HG03521 (cell line): Measurements from ENCODE around the gene SLC29A3.

Experiments
- ATAC-seq: cut with Tn5 transposase; IDR thresholded peaks from one replicate; pipeline ENCODE4 v1.9.1; 2021; ENCODE audit warnings: mild to moderate bottlenecking, moderate library complexity; ENCODE audit not compliant: unreplicated experiment

SLC29A3 gene

DNA sequence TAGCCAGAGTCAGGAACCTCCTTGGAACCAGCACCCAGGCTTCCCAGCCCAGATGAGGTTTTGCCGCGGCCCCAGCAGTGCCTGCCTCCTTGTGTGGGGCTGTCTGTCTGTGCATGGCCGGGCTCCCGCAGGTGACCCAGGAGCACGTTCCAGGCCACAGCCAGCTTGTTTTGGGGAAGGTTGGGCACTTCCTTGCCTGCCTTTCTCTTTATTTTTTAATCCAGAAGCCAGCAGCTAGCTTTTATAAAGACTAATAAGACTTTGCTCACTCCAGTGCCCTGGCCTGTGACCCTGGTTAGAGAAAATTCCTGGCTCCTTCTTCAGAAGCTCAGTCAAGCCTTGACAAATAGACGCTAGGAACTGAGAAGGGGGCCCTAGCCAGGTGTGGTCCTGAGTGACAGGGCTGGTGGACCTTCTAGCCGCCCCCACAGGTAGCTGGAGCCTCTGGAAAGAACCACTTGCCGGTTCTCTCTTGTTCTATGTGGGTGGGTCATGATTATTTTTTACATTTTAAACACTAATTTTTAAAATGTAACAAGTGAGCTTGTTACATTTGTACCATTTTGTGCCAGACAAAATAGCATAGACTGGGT lies 837 bp downstream of the SLC29A3 start:
- no peak for ATAC-seq

DNA sequence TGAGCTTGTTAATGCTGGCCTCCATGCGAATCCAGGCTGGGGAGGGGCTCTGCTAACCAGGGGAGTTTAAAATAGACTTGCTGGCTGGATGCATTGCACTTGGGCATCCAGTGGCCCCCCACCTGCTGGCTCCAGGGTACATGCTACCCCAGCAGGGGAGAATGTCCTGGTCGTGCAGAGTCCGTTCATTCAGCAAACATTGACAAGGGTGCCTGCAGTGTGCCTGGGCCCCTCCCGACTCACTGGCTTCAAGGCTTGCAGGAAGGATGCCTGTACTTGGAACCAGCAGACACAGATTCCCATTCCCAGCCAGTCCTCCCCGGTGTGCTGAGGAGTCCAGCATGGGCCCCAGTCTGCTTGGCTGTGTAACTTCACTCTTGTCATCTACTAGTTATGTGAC lies 1.5 kb downstream of the SLC29A3 start:
- no peak for ATAC-seq

DNA sequence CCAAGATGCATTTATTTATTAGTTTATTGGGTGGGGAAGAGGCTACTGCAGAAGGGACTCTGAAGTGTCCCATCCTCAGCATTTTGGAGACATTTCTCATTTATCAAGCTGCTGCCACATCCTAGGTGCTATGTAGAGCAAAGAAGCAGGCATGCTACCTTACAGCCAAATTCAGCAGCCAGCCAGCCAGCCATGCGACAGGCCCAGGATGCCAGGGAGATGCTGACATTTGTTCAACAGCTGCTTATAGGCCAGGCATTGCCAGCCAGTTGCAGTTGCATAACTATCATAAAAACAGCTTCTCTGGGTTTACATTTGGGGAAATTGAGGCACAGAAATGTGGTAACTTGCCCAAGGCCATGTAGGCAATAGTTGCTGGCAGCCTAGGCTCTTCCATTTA lies 2.3 kb downstream of the SLC29A3 start:
- no peak for ATAC-seq

DNA sequence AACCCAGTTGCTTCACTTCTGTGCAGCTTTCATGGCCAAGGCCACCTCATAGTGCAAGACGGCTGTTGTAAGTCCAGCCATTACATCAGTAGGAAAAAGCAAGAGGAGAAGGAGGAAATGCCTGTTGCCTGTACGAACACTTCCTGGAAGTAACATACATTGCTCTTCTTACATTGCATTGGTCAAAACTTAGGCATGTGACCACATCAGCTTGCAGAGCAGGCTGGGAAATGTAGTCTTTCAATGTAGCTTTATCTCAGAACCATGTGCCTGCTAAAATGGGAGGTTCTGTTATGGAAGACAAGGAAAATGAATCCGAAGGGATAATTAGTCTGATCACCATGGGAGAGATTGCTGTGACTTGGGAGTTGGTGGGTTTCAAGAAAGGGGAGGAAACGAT lies 4.3 kb downstream of the SLC29A3 start:
- ATAC-seq, result no peak

DNA sequence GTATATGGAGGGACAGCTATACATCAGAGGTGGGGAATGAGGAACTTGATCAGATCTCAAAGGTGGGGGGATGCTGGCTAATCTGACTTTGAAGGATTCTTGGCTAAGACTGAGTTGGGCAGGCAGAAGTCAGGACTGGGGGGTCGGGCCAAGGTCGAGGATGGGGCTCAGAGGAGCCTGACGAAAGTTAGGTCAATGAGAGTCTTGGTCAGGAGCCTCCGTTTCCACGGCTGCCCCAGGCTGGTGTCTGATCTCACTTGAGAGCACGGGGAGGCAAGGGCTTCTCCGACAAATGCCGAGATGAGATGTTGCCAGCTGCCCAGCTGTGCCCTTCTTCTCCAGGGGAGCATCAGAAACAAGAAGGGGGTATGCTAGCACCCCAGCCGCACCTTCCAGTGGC lies 5.7 kb downstream of the SLC29A3 start:
- no peak for ATAC-seq

DNA sequence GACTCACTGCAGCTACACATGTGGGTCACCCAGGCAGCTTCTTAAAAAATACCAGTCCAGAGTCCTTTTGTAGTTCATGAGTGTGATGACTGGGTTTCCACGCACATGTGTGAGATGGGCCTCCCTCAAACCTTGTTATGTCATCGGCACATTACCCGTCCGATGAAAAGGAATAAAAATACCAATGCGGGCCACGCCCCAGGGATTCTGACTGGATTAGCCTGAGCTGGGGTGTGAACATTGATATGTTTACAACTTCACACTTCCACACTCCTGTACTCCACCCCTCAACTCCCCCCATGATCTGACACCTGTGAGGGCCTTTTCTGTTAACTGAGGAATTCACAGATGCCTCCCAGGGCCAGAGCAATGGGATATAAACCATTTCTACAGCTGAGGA lies 6.2 kb downstream of the SLC29A3 start:
- no peak for ATAC-seq

DNA sequence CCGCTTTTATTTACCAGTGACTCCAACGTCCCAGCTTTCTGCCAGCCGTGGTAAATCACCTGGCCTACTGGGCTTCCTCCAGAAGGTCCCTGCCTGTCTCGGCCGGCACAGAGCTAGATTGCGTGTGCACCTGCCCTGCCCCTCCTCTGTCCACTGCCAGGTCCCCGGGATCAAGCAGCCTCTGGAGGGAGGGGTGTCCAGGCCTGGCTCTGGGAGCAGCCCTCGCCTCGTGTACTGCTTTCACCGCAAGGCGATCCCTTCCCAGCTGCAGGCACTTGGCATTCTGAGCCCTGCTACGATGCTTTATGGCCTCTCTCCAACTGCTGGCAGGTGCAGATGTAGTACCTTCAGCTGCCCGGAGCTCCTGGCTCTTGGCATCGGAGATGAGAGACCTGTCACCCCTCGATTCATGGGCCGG lies 7.4 kb downstream of the SLC29A3 start:
- no peak for ATAC-seq

DNA sequence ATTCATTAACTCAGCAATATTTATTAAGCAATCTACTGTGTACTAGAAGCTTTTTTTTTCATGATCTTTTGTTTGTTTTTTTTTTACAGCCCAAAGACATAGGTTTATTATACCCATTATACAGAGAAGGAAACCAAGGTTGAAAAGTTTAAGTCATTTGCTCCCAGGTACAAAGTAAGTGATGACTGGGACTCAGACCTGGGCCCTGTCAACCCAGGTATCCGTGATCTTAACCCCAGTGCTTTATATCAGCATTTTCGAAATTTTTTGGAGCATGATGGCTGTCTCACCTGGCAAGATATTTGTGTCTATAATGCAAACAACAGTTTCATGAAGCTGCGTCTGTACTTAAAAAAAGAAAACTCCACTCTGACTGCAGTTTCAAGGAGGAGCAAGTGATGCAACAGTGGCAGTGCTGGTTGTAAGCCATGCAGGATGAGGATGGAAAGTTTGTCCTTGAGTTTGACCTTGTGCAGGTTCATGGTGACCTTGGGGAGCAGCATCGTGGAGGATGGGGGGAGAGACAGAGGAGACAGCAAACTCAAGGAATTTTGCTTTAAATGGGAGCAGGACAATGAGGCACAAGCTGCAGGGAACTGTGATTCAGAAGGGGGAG lies 11.8 kb downstream of the SLC29A3 start:
- no peak for ATAC-seq

DNA sequence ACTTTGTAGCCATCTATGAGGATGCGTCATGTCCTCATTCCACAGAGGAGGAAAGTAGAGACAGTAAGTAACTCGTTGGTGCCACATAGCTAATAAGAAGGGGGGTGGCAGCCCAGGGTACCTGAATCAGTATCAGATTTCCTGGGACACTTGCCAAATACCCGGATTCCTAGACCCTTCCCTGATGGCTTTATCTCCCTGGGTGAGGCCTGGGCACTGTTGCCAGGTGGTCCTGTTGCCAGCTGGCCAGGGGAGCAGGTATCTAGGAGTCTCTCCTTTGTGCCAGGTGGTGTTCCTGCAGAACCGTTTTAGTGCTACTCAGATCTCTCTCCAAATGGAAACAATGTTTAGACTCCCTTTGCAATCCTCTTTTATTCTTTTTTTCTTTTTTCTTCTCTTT lies 12.7 kb downstream of the SLC29A3 start:
- no peak for ATAC-seq

DNA sequence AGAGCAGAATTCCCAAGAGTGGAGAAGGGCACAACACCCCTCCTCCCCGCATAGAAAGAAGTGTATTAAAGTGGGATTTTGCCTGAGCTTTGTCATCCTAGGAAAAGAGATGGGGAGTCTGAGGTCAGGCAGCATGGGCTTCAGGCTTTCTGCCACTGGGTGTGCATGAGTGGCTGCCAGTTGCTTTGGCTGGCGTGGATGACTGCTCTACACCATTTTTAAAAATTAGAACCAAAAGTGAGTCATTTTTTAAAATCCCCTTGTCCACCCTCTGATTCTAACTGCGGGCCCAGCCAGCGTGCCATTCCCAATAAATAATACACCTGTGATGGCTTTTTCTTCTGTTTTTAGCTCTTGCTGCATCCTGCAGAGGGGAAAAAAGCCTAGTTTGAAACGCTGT lies 13.4 kb downstream of the SLC29A3 start:
- ATAC-seq, result no peak

DNA sequence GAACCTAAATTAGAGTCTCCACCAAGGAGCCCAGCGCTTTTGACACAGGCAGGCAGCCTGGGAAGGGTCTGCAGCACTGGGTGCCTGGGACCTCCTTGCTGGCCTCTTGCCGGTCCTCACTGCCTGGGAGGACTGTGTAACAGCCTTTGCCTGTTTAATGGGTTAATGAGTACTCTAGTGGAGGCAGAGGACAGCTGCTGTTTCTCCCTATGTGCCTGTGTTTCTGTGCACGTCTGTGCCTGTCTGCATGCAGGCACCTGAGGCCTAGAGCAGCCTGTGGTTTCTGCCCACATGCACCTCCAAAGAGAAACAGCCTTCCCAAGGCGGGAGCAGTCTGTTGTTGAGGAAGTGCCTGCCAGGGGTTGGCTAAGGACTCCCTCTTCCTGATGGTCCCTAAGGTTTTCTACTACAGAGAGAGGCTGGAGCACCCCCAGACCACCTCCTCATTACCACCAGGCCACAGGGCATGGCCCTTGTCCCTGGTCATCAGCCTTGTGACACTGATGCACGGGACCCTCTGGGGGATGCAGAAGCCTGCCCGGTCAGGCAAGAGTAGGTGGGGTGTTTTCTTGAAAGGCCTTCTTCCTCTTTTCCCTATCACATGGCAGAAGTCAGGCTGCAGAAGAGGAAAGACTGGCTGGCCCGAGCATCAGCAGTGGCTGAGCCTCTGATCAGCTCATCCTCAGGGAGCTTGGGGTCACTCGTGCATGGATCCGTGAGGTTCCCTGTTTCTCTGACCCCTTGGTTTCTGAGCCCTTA lies 14.2 kb downstream of the SLC29A3 start:
- ATAC-seq, result no peak

DNA sequence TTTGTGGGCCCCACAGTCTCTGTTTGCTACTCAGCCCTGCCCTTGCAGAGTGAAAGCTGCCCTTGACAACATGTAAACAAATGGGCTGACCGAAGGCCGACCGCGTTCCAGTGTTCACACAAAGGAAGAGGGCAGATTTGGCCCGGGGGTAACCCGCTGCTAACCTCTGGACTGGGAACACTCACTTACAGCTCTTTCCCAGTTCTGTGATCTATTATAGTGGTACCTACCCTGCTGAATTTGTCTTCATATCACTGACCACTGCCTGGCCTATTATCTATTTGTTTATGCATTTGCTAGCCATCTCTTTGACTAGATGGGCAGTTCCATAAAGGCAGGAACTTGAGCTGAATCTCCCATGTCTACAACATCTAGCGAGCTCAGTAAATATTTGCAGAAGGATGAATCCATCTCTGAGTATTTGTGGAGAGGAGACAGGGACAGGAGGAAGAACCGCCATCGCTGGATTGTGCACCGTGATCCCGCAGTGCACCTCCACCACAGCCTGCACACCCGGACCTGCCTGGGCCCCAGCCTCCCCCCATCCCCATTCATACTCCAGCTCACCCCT lies 15.2 kb downstream of the SLC29A3 start:
- ATAC-seq, result no peak

DNA sequence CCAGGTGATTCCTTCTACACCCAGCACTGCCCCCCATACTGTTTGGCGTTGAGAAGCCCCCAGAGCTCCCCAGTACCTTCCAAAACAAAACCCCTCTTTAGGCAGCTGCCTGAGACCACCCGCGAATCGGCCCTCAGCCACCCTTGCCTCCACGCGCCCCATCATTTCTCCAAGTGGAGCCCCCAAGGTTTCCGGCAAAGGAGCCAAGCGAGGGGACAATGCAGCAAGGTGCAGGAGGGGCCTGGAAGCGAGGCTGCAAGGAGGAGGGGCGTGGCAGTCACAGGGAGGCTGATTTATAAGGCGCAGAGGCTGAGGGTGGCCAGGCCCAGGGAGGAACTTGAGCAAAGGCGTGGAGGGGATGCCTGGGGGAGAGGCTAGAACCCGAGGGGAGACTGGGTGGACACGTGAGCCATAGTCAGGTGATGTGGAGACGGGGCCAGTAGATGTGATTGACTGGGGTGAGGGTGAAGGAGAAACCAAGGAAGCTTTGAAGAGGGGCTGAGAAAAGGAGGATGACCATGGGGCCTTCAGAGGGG lies 16.2 kb downstream of the SLC29A3 start:
- ATAC-seq, result no peak

DNA sequence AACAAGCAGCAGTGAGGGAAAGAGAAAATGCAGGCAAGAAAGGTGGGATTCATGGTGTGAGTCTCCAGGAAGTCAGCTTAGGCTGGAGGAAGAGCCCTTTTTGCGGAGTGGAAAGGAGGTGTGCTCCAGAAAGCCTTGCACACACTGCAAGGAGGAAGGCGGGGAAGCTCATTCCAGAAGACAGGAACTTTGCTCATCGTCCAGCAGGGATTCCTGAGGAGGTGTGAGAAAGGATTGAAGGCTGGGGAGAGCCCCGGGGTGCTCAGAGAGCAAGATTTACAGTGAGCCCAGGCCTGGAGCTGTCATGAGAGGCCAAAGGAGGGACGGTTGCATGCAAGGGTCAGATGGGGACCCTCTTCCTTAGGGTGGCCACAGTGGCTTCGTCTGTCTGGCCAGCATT lies 17.6 kb downstream of the SLC29A3 start:
- no peak for ATAC-seq

DNA sequence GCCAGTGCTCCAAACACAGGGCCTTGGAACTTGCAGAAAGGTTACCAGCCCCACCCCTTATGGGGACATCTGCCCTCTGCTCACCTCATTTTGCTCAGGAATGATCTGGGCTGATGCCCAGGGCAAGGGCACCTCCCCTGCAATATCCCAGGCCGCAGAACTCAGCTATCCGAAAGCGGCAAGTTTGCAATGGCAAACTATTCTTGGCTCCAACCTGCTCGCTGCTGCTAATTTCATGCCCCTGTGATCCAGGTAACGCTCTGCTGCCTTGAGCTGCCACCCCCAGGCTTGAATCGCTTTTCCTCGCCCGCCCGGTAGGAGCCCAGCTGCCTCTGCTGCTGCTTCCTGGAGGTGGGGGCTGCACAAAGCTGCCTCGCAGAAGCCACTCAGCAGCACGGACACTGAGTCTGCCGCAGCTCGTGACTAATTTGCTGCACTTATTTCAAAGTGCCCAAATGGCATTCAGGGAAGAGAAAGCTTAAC lies 18.2 kb downstream of the SLC29A3 start:
- ATAC-seq, result no peak

DNA sequence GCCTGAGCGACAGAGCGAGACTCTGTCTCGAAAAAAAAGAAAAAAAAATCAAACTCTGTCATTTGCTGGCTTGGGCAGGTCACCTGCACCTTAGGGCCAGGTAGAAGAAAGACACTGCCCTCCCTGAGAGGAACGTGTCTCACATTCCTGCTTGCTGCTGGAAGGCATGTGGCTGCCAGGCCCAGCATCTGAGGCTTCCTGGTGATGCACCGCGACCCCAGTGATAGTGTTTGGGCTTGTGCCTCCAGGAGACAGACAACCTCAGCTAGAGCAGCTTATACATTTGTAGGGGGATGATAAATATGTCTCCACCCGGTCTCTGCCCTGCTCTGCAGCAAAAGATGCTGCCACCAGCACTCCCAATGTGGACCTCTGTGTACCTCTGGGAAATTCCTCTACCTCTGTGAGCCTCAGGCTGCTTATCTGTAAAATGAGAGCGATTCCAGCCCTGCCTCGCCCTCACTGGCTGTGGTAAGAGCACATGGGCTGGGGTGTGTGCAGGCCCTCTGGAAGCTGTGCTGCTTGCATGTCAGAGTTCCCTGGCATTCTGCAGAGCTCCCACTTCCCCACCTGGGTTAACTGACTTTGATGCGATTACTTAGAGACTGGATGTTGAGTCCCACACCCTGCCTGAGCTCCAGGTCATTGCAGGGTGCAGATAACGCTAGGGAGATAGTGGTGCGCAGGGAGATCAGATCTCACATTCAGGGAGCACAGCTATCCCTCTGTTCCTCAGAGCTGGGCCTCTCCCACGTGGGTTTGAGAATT lies 19.9 kb downstream of the SLC29A3 start:
- no peak for ATAC-seq

DNA sequence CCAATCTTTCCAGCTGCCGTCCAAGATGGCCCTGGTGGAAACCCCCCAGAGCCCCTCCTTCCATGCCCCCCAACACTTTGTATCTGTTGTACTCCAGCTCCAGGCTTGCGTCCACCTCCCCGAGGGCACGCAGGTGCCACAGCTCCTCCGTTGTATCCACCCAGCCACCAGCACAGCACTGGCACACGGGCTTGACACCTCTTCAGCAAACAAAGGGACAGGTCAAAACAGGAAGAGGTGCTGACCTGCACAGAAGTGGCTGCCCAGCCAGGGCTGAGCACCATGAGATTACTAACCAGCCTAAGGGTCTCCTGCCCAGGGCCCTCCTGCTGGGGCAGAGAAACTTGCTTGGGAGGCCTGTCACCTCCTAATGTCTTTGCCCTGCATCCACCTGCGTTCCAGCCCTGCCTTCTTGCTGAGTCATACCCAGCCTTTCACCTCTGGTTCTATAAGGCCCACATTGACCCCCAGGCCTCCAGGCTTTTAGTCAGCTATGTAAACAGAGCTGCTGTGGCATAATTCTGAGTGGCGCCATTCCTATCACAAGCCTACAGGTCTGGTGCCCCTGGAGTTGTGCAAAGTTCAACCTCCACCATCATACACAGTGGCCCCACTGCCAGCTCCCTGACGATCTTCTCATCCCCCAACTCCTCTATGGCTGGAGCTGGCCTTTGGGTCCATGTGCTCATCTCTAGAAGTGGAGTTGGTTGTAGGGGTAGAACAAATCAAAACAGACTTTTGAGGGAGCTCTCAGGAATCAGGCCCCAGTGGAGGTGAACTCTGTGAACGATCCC lies 20.9 kb downstream of the SLC29A3 start:
- no peak for ATAC-seq

DNA sequence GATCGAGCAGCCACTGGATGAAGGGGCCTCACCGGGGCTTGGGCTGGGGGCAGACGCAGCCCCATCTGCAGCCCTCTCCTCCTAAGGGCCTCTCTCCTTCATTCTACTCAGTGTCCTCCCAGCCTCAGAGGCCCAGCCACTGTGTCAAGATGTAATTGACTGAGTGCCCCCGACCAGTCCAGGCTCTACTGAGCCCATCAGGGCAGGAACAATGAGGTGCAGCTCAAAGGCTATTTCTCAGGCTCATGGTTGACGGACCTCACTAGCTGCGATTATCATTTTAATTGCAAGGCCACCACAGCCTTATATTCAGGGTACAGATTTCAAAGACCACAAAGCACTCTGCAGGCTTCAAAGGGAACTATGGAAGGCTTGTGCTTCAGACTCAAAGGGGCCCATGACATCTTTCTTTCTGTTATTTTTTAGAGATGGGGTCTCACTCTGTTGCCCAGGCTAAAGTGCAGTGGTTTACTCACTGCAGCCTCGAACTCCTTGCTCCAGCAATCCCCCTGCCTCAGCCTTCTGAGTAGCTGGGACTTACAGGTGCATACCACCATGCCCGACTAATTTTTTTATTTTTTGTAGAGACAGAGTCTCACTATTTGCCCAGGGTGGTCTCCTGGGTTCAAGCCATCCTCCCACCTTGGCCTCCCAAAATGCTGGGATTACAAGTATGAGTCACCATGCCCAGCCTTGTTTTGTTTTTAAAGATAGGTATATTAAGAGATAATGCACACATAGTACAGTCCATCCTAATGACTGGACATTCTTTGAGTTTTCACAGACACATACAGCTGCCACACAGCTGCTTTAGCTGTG lies 23.7 kb downstream of the SLC29A3 start:
- no peak for ATAC-seq

DNA sequence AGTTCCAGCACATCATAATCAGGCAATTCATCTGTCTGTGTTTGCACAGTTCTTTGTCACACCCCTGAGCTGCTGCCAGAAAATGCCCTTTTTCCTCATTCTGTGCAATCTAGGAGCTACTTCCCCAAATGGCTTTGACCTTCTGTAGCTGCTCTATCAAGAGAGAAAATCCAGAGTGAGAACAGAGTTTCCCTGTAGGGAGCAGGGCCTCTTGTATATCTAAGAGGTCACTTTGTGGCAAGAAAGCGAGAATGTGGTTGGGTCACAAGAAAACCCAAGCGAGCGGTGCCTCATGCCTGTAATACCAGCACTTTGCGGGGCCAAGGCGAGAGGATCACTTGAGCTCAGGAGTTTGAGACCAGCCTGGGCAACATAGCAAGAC lies 24.3 kb downstream of the SLC29A3 start:
- ATAC-seq, result no peak
